Thyroid gland (tissue), 4 donors: Measurements from ENCODE around the gene TIMP4.

Experiments used
- POLR2A ChIP-seq, 2 donors: fragments of 450-650 bp; IDR thresholded peaks; one replicate each; pipeline ENCODE4 v1.6.1; 2017; ENCODE audit warnings: antibody characterized with exemption in 2 of 2, mild to moderate bottlenecking in 2 of 2, moderate library complexity in 1 of 2
- TF ChIP-seq, protein P1 (sequence below), 6 experiments: fragments of 200-600 bp in 3 of 6; fragments of 450-650 bp in 3 of 6; sonication (generic) in 3 of 6; IDR thresholded peaks; one replicate each; pipeline ENCODE4 v1.5.1; 2016 to 2019; ENCODE audit warnings: antibody characterized with exemption in 6 of 6, mild to moderate bottlenecking in 2 of 6, inconsistent platforms in 1 of 6, moderate library complexity in 1 of 6

DNA sequence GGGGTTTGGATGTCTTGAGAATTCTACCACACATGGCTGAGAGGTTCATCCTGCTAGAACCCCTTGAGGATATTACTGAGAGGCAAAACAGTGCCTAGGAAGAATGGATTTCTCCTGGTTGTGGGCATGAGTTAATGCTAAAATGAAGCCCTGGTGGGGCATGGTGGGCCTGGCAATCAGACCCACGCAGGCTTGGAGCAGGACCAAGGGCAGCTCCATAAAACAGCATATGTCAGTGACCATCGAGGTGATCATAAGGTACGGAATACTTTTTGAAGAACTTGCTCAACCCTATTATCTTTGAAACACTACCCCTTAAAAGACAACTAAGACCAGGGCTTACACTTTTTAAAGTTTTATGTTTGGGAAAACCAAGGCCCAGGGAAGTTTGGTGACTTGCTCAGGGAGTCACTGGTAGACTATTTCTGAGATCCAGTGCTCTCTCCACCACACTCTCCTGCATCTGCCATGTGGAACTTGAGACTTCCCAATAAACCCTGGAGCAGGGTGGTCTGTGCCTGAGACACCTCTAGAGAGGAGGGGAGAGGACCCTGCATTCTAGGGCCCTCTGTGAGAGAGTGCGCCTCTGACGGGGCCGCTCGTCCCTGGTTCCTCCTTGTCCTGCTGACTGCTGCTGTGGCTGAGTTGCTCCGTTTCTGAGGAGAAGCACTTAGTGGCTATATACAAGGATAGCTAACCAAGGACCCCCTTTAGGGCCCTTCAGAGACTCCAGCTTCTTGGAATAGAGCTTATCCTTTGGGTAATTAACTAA, 28.0 kb upstream of the TIMP4 start:
- no peak for TF ChIP-seq POLR2A (IDR thresholded peaks at IDR 0.05)
- TF ChIP-seq, protein P1, sequence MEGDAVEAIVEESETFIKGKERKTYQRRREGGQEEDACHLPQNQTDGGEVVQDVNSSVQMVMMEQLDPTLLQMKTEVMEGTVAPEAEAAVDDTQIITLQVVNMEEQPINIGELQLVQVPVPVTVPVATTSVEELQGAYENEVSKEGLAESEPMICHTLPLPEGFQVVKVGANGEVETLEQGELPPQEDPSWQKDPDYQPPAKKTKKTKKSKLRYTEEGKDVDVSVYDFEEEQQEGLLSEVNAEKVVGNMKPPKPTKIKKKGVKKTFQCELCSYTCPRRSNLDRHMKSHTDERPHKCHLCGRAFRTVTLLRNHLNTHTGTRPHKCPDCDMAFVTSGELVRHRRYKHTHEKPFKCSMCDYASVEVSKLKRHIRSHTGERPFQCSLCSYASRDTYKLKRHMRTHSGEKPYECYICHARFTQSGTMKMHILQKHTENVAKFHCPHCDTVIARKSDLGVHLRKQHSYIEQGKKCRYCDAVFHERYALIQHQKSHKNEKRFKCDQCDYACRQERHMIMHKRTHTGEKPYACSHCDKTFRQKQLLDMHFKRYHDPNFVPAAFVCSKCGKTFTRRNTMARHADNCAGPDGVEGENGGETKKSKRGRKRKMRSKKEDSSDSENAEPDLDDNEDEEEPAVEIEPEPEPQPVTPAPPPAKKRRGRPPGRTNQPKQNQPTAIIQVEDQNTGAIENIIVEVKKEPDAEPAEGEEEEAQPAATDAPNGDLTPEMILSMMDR (IDR thresholded peaks at IDR 0.05): no peak
